BLaER1 treated with 17β-estradiol and CSF1 and Interleukin-3, amounts not matched to agents 10 nM and 100 nM (cell line): ENCODE results near the gene CBX7.

ENCODE experiments used
- H3K27ac ChIP-seq, 11 experiments: shearing (Covaris generic); formaldehyde crosslinking; 2 replicates each; pipeline ENCODE4 v1.8.1; 2022
- H3K27me3 ChIP-seq, 11 experiments: shearing (Covaris generic); formaldehyde crosslinking; 2 replicates each; pipeline ENCODE4 v1.8.1; 2022
- H3K36me3 ChIP-seq, 11 experiments: shearing (Covaris generic); formaldehyde crosslinking; 2 replicates each; pipeline ENCODE4 v1.8.1; 2022
- H3K4me1 ChIP-seq, 10 experiments: shearing (Covaris generic); formaldehyde crosslinking; 2 replicates each; pipeline ENCODE4 v1.8.1; 2022
- H3K4me2 ChIP-seq, 11 experiments: shearing (Covaris generic); formaldehyde crosslinking; 2 replicates each; pipeline ENCODE4 v1.8.1; 2022
- H3K4me3 ChIP-seq, 10 experiments: shearing (Covaris generic); formaldehyde crosslinking; 2 replicates each; pipeline ENCODE4 v1.8.1; 2022
- H3K9ac ChIP-seq, 11 experiments: shearing (Covaris generic); formaldehyde crosslinking; 2 replicates each; pipeline ENCODE4 v1.8.1; 2022
- H3K9me3 ChIP-seq, 11 experiments: shearing (Covaris generic); formaldehyde crosslinking; replicated peaks in 1 of 11; 2 replicates each; pipeline ENCODE4 v1.8.1; 2022
- H4K20me1 ChIP-seq, 11 experiments: shearing (Covaris generic); formaldehyde crosslinking; 2 replicates each; pipeline ENCODE4 v1.8.1; 2022
- Cebpa-rat ChIP-seq, 11 experiments: shearing (Covaris generic); IDR thresholded peaks; 2 replicates each; pipeline ENCODE4 v1.8.1; 2022

Gene CBX7

GRCh38 chr22:39097098-39098020 is 55.1 kb downstream of the CBX7 start, which contains the start of gene APOBEC3H:
APOBEC3H (plus strand) TSS chr22:39097244; CDS start chr22:39100279, 3,035 bp downstream.
- peaks cover 45 to 73% (median 67%) of the 10 kb centered on the region in 10 experiments for H3K4me1 ChIP-seq
- H3K27ac ChIP-seq: peak within 1 kb of the TSS; percentile 7 to 79 (median 75); a peak in 21 of 22 replicates
- TF ChIP-seq Cebpa-rat (IDR thresholded peaks at IDR 0.05): no peak
- H3K4me3 ChIP-seq: peak within 1 kb of the TSS in 8 of 10 experiments; percentile 18 to 47 (median 36); a peak in 12 of 20 replicates
- H4K20me1 ChIP-seq: no peaks in the 10 kb centered on the region
- H3K27me3 ChIP-seq: no peaks in the 10 kb centered on the region
- H3K9me3 ChIP-seq: no peaks in the 10 kb centered on the region
- peak within 1 kb of the TSS; percentile 77 to 91 (median 84) for H3K4me2 ChIP-seq
- H3K36me3 ChIP-seq: no peaks in the 10 kb centered on the region
- H3K9ac ChIP-seq: peak within 1 kb of the TSS; percentile 26 to 73 (median 64); a peak in 21 of 22 replicates

DNA sequence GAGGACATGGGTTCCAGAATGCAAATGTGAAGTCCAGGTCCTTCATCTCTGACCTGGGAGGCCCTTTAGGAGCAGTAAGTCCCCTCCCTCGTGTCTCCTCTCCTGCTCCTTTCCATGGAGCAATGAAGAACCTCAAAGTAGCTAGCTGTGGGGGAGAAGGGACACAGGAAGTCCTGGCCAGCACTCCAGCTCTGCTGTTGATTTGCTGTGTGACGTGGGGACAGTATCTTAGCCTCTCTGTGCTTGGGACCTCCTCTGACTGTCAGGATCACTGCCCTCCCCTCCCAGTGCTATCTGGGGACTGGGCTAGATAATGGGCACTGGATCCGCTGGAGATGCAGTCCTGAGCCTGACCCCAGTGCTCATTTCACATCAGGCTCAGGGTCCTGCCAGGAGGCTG is 56.5 kb downstream of the CBX7 start:
- H3K9ac ChIP-seq: no peak overlapping the region
- peak overlapping the region; percentile 0 to 91 (median 83); a peak in 16 of 22 replicates for H3K4me2 ChIP-seq
- no peak for TF ChIP-seq Cebpa-rat (IDR thresholded peaks at IDR 0.05)

GRCh38 chr22:39094717-39095389 is 57.6 kb downstream of the CBX7 start:
- TF ChIP-seq Cebpa-rat (IDR thresholded peaks at IDR 0.05): no peak
- H4K20me1 ChIP-seq: no peaks in the 10 kb centered on the region
- no peak overlapping the region for H3K9ac ChIP-seq
- no peak overlapping the region for H3K27ac ChIP-seq
- H3K4me3 ChIP-seq: no peak overlapping the region
- H3K4me1 ChIP-seq: peaks cover 57 to 87% (median 74%) of the 10 kb centered on the region in 10 experiments
- no peaks in the 10 kb centered on the region for H3K27me3 ChIP-seq
- H3K4me2 ChIP-seq: peak overlapping the region in 7 of 11 experiments; percentile 1 to 25 (median 16); a peak in 4 of 22 replicates
- H3K9me3 ChIP-seq: no peaks in the 10 kb centered on the region
- H3K36me3 ChIP-seq: no peaks in the 10 kb centered on the region

More for the DNA sequence above, 56.5 kb downstream of the CBX7 start:
- H3K27me3 ChIP-seq: no peaks in the 10 kb centered on the region
- no peak overlapping the region for H3K4me3 ChIP-seq
- no peaks in the 10 kb centered on the region for H3K36me3 ChIP-seq
- no peaks in the 10 kb centered on the region for H3K9me3 ChIP-seq
- peaks cover 46 to 82% (median 70%) of the 10 kb centered on the region in 10 experiments for H3K4me1 ChIP-seq
- H4K20me1 ChIP-seq: no peaks in the 10 kb centered on the region
- no peak overlapping the region for H3K27ac ChIP-seq

DNA sequence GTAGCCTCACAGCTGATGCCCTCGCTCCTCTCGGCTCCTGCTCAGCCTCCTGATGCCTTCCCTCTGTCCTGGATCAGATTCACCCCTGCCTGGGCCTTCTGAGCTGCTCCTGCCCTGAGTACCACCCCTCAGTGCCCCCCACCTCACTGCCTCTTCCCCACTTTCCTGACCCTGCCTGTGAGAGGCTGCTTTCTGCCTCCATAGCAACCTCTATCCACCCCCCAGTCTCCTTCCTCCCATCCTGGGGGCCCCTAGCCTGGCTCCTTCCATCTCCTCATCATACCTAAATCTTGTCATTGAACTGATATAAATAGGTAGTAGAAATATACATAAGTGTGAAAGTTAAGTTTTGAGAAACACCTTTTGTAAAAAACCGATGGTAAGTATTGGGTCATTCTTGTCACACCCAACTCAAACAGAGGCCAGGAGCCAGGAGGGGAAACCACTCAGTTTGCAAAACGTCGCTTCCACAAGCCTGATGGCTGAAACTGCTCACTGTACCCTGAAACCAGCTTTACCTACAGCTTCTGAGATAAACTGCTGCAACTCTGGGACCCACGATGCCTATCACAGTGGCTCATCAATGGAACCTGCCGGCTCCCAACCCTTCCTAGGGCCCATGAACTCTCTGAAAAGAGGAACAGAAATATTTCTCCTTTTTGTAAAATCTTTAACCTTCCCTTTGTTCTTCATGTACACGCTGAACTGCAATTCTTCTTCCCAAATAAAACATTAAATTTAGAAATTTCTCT is 60.2 kb downstream of the CBX7 start:
- H3K36me3 ChIP-seq: no peaks in the 10 kb centered on the region
- no peak overlapping the region for H3K9ac ChIP-seq
- H3K9me3 ChIP-seq: no peaks in the 10 kb centered on the region
- H3K27ac ChIP-seq: no peak overlapping the region
- H3K4me3 ChIP-seq: no peak overlapping the region
- H3K27me3 ChIP-seq: no peaks in the 10 kb centered on the region
- no peaks in the 10 kb centered on the region for H4K20me1 ChIP-seq
- H3K4me2 ChIP-seq: peak overlapping the region in 9 of 11 experiments; percentile 3 to 61 (median 42); a peak in 14 of 22 replicates
- TF ChIP-seq Cebpa-rat (IDR thresholded peaks at IDR 0.05): no peak
- H3K4me1 ChIP-seq: peaks cover 43 to 74% (median 57%) of the 10 kb centered on the region in 10 experiments

DNA sequence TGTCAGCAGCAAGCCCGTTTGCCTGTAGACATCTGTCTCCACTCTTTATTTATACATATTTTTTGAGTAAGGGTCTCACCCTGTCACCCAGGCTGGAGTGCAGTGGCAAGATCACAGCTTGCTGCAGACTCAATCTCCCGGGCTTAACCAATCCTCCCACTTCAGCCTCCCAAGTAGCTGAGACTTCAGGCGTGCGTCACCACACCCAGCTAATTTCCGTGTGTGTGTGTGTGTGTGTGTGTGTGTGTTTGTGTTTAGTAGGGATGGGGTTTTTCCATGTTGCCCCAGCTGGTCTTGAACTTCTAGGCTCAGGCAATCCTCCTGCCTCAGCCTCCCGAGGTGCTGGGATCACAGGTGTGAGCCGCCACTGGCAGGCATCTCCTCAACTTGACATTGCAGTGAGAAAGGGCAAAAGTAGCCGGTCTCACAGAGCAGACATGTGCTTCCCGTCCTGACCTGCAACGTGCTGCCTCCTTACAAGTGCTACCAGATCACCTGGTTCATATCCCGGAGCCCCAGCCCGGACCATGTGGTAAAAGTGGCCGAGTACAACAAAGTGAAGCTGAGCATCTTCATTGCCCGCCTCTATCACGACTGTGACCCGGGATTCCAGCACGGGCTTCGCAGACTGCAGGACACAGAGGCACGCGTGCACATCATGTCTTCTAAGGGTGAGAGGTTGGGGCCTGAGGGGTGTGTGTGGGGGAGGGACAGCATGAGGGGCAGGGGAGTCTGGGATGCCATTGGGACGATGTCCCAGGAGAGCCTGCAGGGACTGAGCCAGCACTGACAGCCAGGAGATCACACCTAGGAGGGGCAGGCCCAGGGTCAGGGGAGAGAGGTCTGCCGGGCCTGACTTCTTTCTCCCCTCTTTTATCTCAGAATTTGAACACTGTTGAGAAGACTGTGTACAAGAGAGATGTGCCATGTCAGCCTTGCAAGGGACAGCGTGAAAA is 61.1 kb downstream of the CBX7 start:
- peaks cover 34 to 67% (median 48%) of the 10 kb centered on the region in 10 experiments for H3K4me1 ChIP-seq
- no peaks in the 10 kb centered on the region for H3K36me3 ChIP-seq
- no peaks in the 10 kb centered on the region for H3K27me3 ChIP-seq
- no peaks in the 10 kb centered on the region for H4K20me1 ChIP-seq
- peak overlapping the region; percentile 67 to 91 (median 83) for H3K4me2 ChIP-seq
- H3K4me3 ChIP-seq: no peak overlapping the region
- H3K9ac ChIP-seq: 0 out of 22 replicates have a peak overlapping the region, but pooled peaks of 2 of the 11 experiments have one; percentile 6 to 34
- H3K27ac ChIP-seq: peak overlapping the region in 5 of 11 experiments; percentile 1 to 59 (median 57); a peak in 4 of 22 replicates
- TF ChIP-seq Cebpa-rat (IDR thresholded peaks at IDR 0.05): no peak
- H3K9me3 ChIP-seq: no peaks in the 10 kb centered on the region

GRCh38 chr22:39090426-39091064 is 61.9 kb downstream of the CBX7 start:
- Histone ChIP-seq H3K27me3 (no peaks in the 10 kb centered on the region), H3K9ac (peak overlapping the region in 8 of 11 experiments; percentile 2 to 43 (median 26); a peak in 8 of 22 replicates), H3K4me1 (peaks cover 27 to 58% (median 40%) of the 10 kb centered on the region in 10 experiments), H3K9me3 (no peaks in the 10 kb centered on the region), H3K4me3 (peak overlapping the region in 1 of 10 experiments; percentile 20; a peak in 1 of 20 replicates), H3K27ac (peak overlapping the region in 9 of 11 experiments; percentile 1 to 59 (median 53); a peak in 16 of 22 replicates), H3K36me3 (peaks cover 0 to 3% (median 0%) of the 10 kb centered on the region in 11 experiments; a peak in 1 of 22 replicates), H4K20me1 (no peaks in the 10 kb centered on the region), H3K4me2 (peak overlapping the region; percentile 67 to 91 (median 83))
- TF ChIP-seq Cebpa-rat (IDR thresholded peaks at IDR 0.05): 0 out of 22 replicates have a peak, but pooled peaks of 1 of the 11 experiments have one; percentile 5

GRCh38 chr22:39089928-39090327 is 62.6 kb downstream of the CBX7 start:
- Histone ChIP-seq H3K4me2 (peak overlapping the region; percentile 67 to 91 (median 83)), H3K9me3 (no peaks in the 10 kb centered on the region), H3K4me3 (no peak overlapping the region), H3K4me1 (peaks cover 27 to 54% (median 38%) of the 10 kb centered on the region in 10 experiments), H3K27me3 (no peaks in the 10 kb centered on the region), H3K27ac (peak overlapping the region in 8 of 11 experiments; percentile 36 to 59 (median 55); a peak in 13 of 22 replicates), H4K20me1 (no peaks in the 10 kb centered on the region), H3K36me3 (peaks cover 0 to 3% (median 0%) of the 10 kb centered on the region in 11 experiments; a peak in 2 of 22 replicates), H3K9ac (peak overlapping the region in 6 of 11 experiments; percentile 2 to 43 (median 26); a peak in 5 of 22 replicates)
- TF ChIP-seq Cebpa-rat (IDR thresholded peaks at IDR 0.05): no peak
